Transverse colon (tissue), 4 donors: ENCODE measurements around the gene ZGLP1. TPM values are rescaled to one million over a fixed set of nuclear protein-coding genes. Genes with fewer than 3 reads are reported as not detected.
A peak's percentile ranks its signal among the peaks of the same experiment; 100 is the strongest.
"Not testable (repeated sequence)": the region's sequence is repeated elsewhere in the genome, so short reads cannot be mapped to it uniquely, and the experiment has no call there.

Experiments used
- DNase-seq: peaks from one replicate; pipeline ENCODE4 v3.0.0-alpha.2; 2019
- H3K27ac ChIP-seq, 4 donors: fragments of 200-600 bp; sonication (generic); 2 replicates each; pipeline ENCODE4 v1.5.1; 2016 to 2018; ENCODE audit warnings: inconsistent platforms in 4 of 4
- H3K27me3 ChIP-seq: fragments of 200-600 bp; sonication (generic); 2 replicates; pipeline ENCODE4 v1.5.1; 2017; ENCODE audit warnings: inconsistent platforms
- H3K36me3 ChIP-seq, 4 donors: fragments of 200-600 bp; sonication (generic); 2 replicates each; pipeline ENCODE4 v1.5.1; 2017 to 2019; ENCODE audit warnings: inconsistent platforms in 4 of 4
- H3K4me1 ChIP-seq, 4 donors: fragments of 200-600 bp; sonication (generic); 2 replicates each; pipeline ENCODE4 v1.5.1; 2017 to 2020; ENCODE audit warnings: inconsistent platforms in 4 of 4
- H3K4me3 ChIP-seq, 4 donors: fragments of 200-600 bp; sonication (generic); 1 replicate in 1 of 4; 2 replicates in 3 of 4; pipeline versions ENCODE4 v1.5.1 to v1.6.1; 2017 to 2019; ENCODE audit warnings: inconsistent platforms in 4 of 4
- H3K9me3 ChIP-seq, 2 donors: fragments of 200-600 bp; sonication (generic); 2 replicates each; pipeline ENCODE4 v1.5.1; 2017 to 2019; ENCODE audit warnings: inconsistent platforms in 2 of 2
- EP300 ChIP-seq: sonication (generic); formaldehyde crosslinking; IDR thresholded peaks from one replicate; pipeline ENCODE4 v1.6.1; 2017; ENCODE audit warnings: antibody characterized with exemption, low read depth
- POLR2A ChIP-seq: fragments of 450-650 bp; IDR thresholded peaks from one replicate; pipeline ENCODE4 v1.6.1; 2016; ENCODE audit warnings: antibody characterized with exemption, mild to moderate bottlenecking, moderate library complexity
- POLR2AphosphoS5 ChIP-seq, 3 donors: sonication (generic); formaldehyde crosslinking; IDR thresholded peaks; one replicate each; pipeline ENCODE4 v1.6.1; 2016; ENCODE audit warnings: antibody characterized with exemption in 3 of 3
- WGBS, 2 donors: methylation state at CpG; one replicate each; pipeline ENCODE4 v1.1.5; 2018; ENCODE audit warnings: low coverage in 1 of 2; 5-methylcytosine and 5-hydroxymethylcytosine counted together
- in situ Hi-C, 4 donors: fragments of 200-750 bp; cut with MboI; loops; one replicate each; pipeline versions ENCODE4 v1.15.0 to v1.15.1; 2017; ENCODE audit warnings: low sequenced_read_pairs in 3 of 4, low pct_ligation_motif_present in 1 of 4, low pct_unique_long_range_greater_than_20kb in 1 of 4
- intact Hi-C: fragments of 100-400 bp; cut with DNase I; formaldehyde crosslinking; loops from one replicate; pipeline ENCODE4 v1.15.1; 2023; ENCODE audit warnings: low total_unique reads
- total RNA-seq, 4 donors: library from RNA; depleted of rRNA; stranded (reverse); fragments of >200 nt; gene quantifications; one replicate each; pipeline ENCODE4 v1.1.0, GENCODE V29; 2016
- TF ChIP-seq, protein P1 (sequence below), 5 experiments: fragments of 200-600 bp in 3 of 5; fragments of 450-650 bp in 2 of 5; sonication (generic) in 3 of 5; IDR thresholded peaks; 1 replicate in 2 of 5; 2 replicates in 3 of 5; pipeline ENCODE4 v1.5.1; 2016 to 2017; ENCODE audit warnings: antibody characterized with exemption in 5 of 5, inconsistent platforms in 3 of 5, mild to moderate bottlenecking in 2 of 5, moderate library complexity in 1 of 5

The ZGLP1 gene
- total RNA-seq, 4 donors from 2014 or later, result 1.9 to 8.2 (median 3.8) TPM

DNA sequence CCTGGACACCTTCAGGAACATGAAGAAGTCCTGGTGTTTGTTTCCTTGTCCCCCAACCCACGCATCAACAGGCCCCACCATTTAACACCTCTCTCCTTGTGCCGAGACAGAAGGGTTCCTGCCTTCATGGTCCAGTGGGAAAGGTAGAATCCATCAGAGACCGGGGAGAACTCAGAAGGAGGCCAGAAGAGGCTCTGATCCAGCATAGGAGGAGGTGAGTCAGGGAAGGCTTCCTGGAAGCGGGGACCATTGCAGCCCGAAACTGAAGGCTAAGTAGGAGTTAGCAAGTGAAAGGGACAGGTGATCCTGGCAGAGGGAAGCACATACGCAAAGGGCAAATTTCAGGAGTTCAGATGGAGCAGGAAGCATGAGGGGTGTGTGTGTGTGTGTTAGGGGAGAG is 29.3 kb upstream of the ZGLP1 start:
- Histone ChIP-seq H3K9me3 (no peaks in the 10 kb centered on the region), H3K36me3 (no peaks in the 10 kb centered on the region), H3K27me3 (no peaks in the 10 kb centered on the region), H3K4me1 (peaks cover 0 to 13% (median 2%) of the 10 kb centered on the region in 4 donors), H3K4me3 (peak overlapping the region in 2 of 4 donors; percentile 1 to 38), H3K27ac (peak overlapping the region in 2 of 4 donors; percentile 34 to 62)
- no peak for DNase-seq
- intact Hi-C loops, result no loop called here
- in situ Hi-C loops, result no loop called here
- no peak for TF ChIP-seq EP300
- TF ChIP-seq, protein P1, sequence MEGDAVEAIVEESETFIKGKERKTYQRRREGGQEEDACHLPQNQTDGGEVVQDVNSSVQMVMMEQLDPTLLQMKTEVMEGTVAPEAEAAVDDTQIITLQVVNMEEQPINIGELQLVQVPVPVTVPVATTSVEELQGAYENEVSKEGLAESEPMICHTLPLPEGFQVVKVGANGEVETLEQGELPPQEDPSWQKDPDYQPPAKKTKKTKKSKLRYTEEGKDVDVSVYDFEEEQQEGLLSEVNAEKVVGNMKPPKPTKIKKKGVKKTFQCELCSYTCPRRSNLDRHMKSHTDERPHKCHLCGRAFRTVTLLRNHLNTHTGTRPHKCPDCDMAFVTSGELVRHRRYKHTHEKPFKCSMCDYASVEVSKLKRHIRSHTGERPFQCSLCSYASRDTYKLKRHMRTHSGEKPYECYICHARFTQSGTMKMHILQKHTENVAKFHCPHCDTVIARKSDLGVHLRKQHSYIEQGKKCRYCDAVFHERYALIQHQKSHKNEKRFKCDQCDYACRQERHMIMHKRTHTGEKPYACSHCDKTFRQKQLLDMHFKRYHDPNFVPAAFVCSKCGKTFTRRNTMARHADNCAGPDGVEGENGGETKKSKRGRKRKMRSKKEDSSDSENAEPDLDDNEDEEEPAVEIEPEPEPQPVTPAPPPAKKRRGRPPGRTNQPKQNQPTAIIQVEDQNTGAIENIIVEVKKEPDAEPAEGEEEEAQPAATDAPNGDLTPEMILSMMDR (IDR thresholded peaks at IDR 0.05), result no peak
- no peak for TF ChIP-seq POLR2AphosphoS5 (IDR thresholded peaks at IDR 0.05)
- no peak for TF ChIP-seq POLR2A
- 51 to 73% methylated on average over 4 to 6 of the region's 6 CpGs for WGBS, 2 donors

DNA sequence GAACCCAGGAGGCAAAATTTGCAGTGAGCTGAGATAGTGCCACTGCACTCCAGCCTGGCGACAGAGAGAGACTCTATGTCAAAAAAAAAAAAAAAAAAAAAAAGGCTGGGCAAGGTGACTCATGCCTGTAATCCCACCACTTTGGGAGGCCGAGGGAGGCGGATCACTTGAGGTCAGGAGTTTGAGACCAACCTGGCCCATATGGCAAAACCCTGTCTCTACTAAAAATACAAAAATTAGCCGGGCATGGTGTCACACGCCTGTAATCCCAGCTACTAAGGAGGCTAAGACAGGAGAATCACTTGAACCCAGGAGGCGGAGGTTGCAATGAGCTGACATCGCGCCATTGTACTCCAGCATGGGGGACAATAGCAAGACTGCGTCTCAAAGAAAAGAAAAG is 27.1 kb upstream of the ZGLP1 start:
- DNase-seq, H3K4me3 ChIP-seq, H3K9me3 ChIP-seq, in situ Hi-C loops, H3K36me3 ChIP-seq, H3K27ac ChIP-seq, intact Hi-C loops, H3K27me3 ChIP-seq: not testable (repeated sequence)
- 89 to 91% methylated on average over 8 to 9 of the region's 9 CpGs for WGBS, 2 donors
- H3K4me1 ChIP-seq, result peaks cover 0 to 29% (median 13%) of the 10 kb centered on the region in 4 donors

DNA sequence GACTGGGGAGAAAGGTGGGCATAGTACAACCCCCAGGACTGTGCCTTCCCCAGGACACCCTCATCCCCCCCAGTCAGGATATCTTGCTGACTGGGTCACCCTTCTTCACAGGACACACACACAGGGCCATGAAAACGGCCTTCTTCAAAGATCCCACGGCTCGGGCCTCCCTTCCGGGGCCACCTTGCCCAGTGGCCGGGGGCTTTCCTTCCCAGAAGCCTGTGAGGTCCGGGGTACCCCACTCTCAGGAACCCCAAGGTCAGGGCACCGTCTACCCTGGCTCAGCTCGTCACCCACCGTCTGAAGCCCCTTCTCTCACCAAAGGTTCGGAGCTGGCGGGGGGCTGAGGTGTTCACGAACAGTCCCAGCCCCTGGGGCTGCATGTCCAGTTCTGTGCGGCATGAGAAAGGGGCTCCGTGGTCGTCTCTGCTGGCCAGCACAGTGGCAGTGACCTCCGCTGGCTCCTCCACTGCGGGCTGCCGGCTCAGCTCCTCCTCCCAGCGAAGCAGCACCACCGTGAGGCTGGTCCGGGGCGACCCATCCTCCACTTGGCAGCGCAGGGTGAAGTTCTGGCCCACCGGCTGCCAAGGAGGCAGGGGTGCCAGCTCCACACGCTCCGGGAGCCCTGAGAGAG is 25.9 kb upstream of the ZGLP1 start:
- H3K27me3 ChIP-seq, result no peaks in the 10 kb centered on the region
- H3K4me3 ChIP-seq, result no peak overlapping the region
- H3K36me3 ChIP-seq, result no peaks in the 10 kb centered on the region
- H3K4me1 ChIP-seq, result peaks cover 0 to 31% (median 18%) of the 10 kb centered on the region in 4 donors
- intact Hi-C loops (no loop called here), in situ Hi-C loops (no loop called here)
- 78% methylated on average over 19 of the region's 26 CpGs; no CpG with 5 or more reads in 1 of the 2 donors for WGBS, 2 donors
- H3K27ac ChIP-seq, result peak overlapping the region in 3 of 4 donors; percentile 90 to 95 (median 92)
- no peaks in the 10 kb centered on the region for H3K9me3 ChIP-seq
- TF ChIP-seq, protein P1 (IDR thresholded peaks at IDR 0.05), result no peak
- no peak for DNase-seq

DNA sequence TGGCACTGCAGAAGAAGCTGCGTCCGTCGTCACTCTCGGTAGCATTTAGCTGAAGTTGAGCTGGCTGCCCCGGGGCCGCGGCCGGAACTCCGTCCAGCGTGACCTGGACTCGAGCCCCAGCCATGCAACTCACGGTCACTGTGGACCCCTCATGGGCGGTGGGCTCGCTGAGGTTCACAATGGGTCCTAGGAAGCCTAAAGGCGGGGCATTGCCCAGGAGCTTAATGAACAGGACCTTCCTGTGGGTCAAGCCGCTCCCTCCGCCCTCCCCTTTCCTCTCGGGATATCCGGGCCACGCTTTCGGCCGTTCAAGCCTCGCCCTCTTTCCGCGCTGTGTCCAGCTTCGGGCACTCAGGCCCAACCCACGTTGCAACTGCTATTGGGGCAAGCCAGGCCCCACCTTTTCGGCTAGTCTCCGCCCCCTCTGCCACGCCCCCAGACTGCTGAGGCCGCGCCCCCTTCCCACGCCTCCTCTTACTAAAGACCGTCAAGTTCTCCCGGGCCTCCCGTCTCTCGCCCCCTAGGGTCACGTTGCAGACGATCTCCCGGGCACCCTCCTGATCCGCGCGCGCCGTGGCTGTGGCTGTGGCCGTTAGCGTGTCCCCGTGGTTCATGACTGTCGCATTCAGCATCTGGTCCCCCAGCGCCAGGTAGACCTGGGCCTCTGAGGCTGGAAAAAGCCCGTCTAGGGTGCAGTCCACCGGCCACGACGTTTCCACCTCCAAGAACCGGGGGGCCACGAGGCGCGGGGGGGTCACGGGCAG is 25.2 kb upstream of the ZGLP1 start:
- H3K27ac ChIP-seq, result peak overlapping the region; percentile 90 to 95 (median 91)
- H3K9me3 ChIP-seq, result no peaks in the 10 kb centered on the region
- intact Hi-C loops (no loop called here), in situ Hi-C loops (no loop called here)
- peak; percentile 97 for DNase-seq
- no peaks in the 10 kb centered on the region for H3K36me3 ChIP-seq
- TF ChIP-seq, protein P1 (IDR thresholded peaks at IDR 0.05), result peak in 3 of 5 experiments; percentile 4 to 29 (median 17)
- TF ChIP-seq POLR2AphosphoS5 (IDR thresholded peaks at IDR 0.05), result peak; percentile 69 to 92 (median 89)
- TF ChIP-seq EP300, result no peak
- TF ChIP-seq POLR2A, result peak; percentile 84
- H3K27me3 ChIP-seq, result no peaks in the 10 kb centered on the region
- H3K4me3 ChIP-seq, result peak overlapping the region; percentile 45 to 89 (median 72)
- peaks cover 0 to 31% (median 18%) of the 10 kb centered on the region in 4 donors for H3K4me1 ChIP-seq
- WGBS, 2 donors, result 38% methylated on average over 28 of the region's 59 CpGs; no CpG with 5 or more reads in 1 of the 2 donors
